Measurements from ENCODE around the gene TJP2.

The TJP2 gene

DNA sequence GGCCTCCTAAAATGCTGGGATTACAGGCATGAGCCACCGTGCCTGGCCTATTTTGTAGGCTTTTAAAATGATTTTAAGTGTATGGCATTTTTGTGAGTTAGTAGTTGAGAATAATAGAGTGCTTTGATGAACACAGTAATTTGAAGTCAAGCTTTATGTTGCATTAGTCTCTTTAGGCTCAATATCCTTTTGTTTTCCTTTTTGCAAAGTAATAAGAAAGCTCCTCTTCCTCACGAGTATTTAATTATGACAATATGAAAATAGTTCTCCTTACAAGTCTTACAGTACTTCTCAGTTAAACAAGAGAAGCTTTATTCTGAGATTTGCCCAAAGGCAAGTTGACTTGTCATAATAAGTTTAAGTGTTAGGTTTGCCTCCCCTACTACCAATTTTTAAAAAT lies 69.0 kb downstream of the TJP2 start:
- H3K27ac ChIP-seq (ENCODE audit: low read depth in 2 of 2, low read length in 2 of 2): no peak overlapping the region
- H3K4me1 ChIP-seq (ENCODE audit: control insufficient read depth in 2 of 2, insufficient read depth in 2 of 2, low read length in 2 of 2): no peaks in the 10 kb centered on the region
- H3K36me3 ChIP-seq (ENCODE audit: control insufficient read depth in 2 of 2, insufficient read depth in 2 of 2, low read length in 2 of 2): peaks cover 43 to 44% of the 10 kb centered on the region in 2 donors
- H3K9ac ChIP-seq (ENCODE audit: low read depth in 1 of 2, low read length in 2 of 2): no peak overlapping the region
- no peak overlapping the region for H3K4me3 ChIP-seq (ENCODE audit: low read length in 2 of 2)
- no peaks in the 10 kb centered on the region for H3K9me3 ChIP-seq (ENCODE audit: control insufficient read depth in 2 of 2, low read length in 2 of 2)
- H3K27me3 ChIP-seq (ENCODE audit: control insufficient read depth in 2 of 2, insufficient read depth in 2 of 2, low read length in 2 of 2): no peaks in the 10 kb centered on the region

DNA sequence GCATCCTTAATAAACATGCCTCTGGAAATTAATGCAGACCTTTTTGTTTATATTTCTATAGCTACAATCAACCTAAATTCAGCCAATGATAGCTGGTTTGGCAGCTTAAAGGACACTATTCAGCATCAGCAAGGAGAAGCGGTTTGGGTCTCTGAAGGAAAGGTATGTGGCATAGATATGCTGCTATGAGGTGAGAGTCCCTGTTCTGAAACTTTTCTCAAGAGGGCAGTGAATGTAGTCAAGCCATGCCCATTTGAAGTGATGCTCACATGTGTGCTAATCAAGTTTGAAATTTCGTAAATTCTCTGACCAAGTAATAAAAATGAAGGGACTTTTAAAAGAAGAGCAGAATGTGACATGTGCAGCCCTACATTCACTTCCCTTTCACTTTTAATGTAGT lies 72.6 kb downstream of the TJP2 start:
- H3K27ac ChIP-seq (ENCODE audit: low read depth in 2 of 2, low read length in 2 of 2): no peak overlapping the region
- H3K4me3 ChIP-seq (ENCODE audit: low read length in 2 of 2): no peak overlapping the region
- no peak overlapping the region for H3K9ac ChIP-seq (ENCODE audit: low read depth in 1 of 2, low read length in 2 of 2)
- H3K4me1 ChIP-seq (ENCODE audit: control insufficient read depth in 2 of 2, insufficient read depth in 2 of 2, low read length in 2 of 2): no peaks in the 10 kb centered on the region
- H3K9me3 ChIP-seq (ENCODE audit: control insufficient read depth in 2 of 2, low read length in 2 of 2): no peaks in the 10 kb centered on the region
- H3K36me3 ChIP-seq (ENCODE audit: control insufficient read depth in 2 of 2, insufficient read depth in 2 of 2, low read length in 2 of 2): peaks cover 43 to 49% of the 10 kb centered on the region in 2 donors
- no peaks in the 10 kb centered on the region for H3K27me3 ChIP-seq (ENCODE audit: control insufficient read depth in 2 of 2, insufficient read depth in 2 of 2, low read length in 2 of 2)

DNA sequence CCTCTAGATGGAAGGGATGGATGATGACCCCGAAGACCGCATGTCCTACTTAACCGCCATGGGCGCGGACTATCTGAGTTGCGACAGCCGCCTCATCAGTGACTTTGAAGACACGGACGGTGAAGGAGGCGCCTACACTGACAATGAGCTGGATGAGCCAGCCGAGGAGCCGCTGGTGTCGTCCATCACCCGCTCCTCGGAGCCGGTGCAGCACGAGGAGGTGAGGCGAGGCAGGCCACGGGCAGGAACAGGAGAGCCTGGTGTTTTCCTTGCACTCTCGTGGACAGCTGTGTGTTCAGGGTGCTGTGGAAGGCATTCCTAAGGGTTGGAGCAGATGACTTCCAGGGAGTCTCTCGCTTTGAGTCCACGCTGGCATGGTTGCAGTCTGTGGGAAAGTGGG lies 73.9 kb downstream of the TJP2 start:
- Histone ChIP-seq H3K27ac (ENCODE audit: low read depth in 2 of 2, low read length in 2 of 2) (no peak overlapping the region), H3K9ac (ENCODE audit: low read depth in 1 of 2, low read length in 2 of 2) (no peak overlapping the region), H3K9me3 (ENCODE audit: control insufficient read depth in 2 of 2, low read length in 2 of 2) (no peaks in the 10 kb centered on the region), H3K4me3 (ENCODE audit: low read length in 2 of 2) (no peak overlapping the region), H3K36me3 (ENCODE audit: control insufficient read depth in 2 of 2, insufficient read depth in 2 of 2, low read length in 2 of 2) (peaks cover 50 to 52% of the 10 kb centered on the region in 2 donors), H3K27me3 (ENCODE audit: control insufficient read depth in 2 of 2, insufficient read depth in 2 of 2, low read length in 2 of 2) (no peaks in the 10 kb centered on the region), H3K4me1 (ENCODE audit: control insufficient read depth in 2 of 2, insufficient read depth in 2 of 2, low read length in 2 of 2) (no peaks in the 10 kb centered on the region)

DNA sequence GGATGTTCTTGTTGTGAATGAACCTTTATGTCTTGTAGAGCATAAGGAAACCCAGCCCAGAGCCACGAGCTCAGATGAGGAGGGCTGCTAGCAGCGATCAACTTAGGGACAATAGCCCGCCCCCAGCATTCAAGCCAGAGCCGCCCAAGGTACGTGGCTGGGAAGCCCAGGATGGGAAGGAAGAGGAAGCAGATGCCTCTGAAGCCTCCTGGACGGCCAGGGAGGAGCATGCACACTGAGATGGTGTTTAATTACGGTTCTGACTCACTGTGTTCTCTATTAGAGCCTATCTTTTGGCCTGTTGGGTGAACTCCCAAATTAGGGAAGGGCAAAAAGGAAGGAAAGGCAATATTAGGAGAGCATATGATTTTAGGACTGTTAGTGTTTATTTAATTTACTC lies 75.3 kb downstream of the TJP2 start:
- H3K27ac ChIP-seq (ENCODE audit: low read depth in 2 of 2, low read length in 2 of 2): no peak overlapping the region
- H3K4me1 ChIP-seq (ENCODE audit: control insufficient read depth in 2 of 2, insufficient read depth in 2 of 2, low read length in 2 of 2): no peaks in the 10 kb centered on the region
- no peaks in the 10 kb centered on the region for H3K27me3 ChIP-seq (ENCODE audit: control insufficient read depth in 2 of 2, insufficient read depth in 2 of 2, low read length in 2 of 2)
- no peak overlapping the region for H3K4me3 ChIP-seq (ENCODE audit: low read length in 2 of 2)
- H3K36me3 ChIP-seq (ENCODE audit: control insufficient read depth in 2 of 2, insufficient read depth in 2 of 2, low read length in 2 of 2): peaks cover 62 to 64% of the 10 kb centered on the region in 2 donors
- no peak overlapping the region for H3K9ac ChIP-seq (ENCODE audit: low read depth in 1 of 2, low read length in 2 of 2)
- no peaks in the 10 kb centered on the region for H3K9me3 ChIP-seq (ENCODE audit: control insufficient read depth in 2 of 2, low read length in 2 of 2)

DNA sequence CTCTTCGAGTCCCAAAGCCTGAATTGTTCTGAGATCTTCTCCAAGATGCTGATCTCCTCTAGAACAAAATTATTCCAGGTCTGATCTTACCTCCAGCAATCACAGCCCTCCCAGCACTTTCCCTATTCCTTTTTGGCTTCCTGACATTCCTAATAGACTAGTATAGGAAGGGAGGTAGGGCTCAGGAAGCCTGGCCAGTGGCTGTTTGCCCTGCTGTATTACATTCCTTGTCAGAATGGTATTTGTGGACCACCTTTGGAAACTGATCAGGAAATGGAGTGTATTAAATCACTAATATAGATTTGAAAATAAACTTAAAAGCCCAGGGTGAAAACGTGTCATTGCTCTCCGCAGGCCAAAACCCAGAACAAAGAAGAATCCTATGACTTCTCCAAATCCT lies 76.6 kb downstream of the TJP2 start:
- Histone ChIP-seq H3K27ac (ENCODE audit: low read depth in 2 of 2, low read length in 2 of 2) (no peak overlapping the region), H3K4me3 (ENCODE audit: low read length in 2 of 2) (no peak overlapping the region), H3K27me3 (ENCODE audit: control insufficient read depth in 2 of 2, insufficient read depth in 2 of 2, low read length in 2 of 2) (no peaks in the 10 kb centered on the region), H3K36me3 (ENCODE audit: control insufficient read depth in 2 of 2, insufficient read depth in 2 of 2, low read length in 2 of 2) (peaks cover 62 to 69% of the 10 kb centered on the region in 2 donors), H3K9me3 (ENCODE audit: control insufficient read depth in 2 of 2, low read length in 2 of 2) (no peaks in the 10 kb centered on the region), H3K4me1 (ENCODE audit: control insufficient read depth in 2 of 2, insufficient read depth in 2 of 2, low read length in 2 of 2) (no peaks in the 10 kb centered on the region), H3K9ac (ENCODE audit: low read depth in 1 of 2, low read length in 2 of 2) (no peak overlapping the region)

DNA sequence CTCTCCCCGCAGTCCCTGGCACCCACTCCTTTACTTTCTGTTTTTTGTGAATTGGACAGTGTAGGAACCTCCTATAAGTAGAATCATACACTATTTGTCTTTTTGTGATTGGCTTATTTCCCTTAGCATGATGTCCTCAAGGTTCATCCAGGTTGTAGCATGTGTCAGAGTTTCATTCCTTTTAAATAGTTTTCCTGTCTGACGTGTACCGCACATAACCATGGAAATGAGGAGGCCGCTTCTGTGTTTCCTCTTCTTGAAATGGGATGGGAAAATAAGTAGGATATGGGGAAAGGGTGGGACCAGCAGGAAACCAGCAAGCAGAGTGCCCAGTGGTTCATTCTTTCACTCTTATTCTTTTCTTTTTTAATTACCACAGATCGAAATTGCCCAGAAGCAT lies 78.4 kb downstream of the TJP2 start:
- Histone ChIP-seq H3K27ac (ENCODE audit: low read depth in 2 of 2, low read length in 2 of 2) (no peak overlapping the region), H3K36me3 (ENCODE audit: control insufficient read depth in 2 of 2, insufficient read depth in 2 of 2, low read length in 2 of 2) (peaks cover 51 to 61% of the 10 kb centered on the region in 2 donors), H3K4me1 (ENCODE audit: control insufficient read depth in 2 of 2, insufficient read depth in 2 of 2, low read length in 2 of 2) (no peaks in the 10 kb centered on the region)

DNA sequence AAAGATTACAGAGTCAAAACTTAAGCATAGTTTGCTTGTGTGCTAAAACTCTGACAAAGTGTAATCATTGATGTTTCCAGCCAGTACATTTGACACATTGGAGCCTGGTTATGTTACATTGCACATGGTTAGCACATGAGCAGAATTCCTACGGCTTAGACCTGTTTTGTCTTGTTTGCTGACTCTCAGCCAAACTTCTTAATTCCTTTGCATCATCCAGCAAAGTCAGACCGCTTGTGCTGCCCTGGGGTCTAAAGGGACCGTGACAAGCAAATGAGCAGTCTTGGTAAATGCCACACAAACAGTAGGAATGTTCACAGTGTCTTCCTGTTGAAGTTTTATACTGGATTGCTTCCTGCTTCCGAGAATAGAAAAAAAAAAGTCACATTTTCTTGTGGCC lies 79.0 kb downstream of the TJP2 start:
- H3K27me3 ChIP-seq (ENCODE audit: control insufficient read depth in 2 of 2, insufficient read depth in 2 of 2, low read length in 2 of 2): no peaks in the 10 kb centered on the region
- no peak overlapping the region for H3K27ac ChIP-seq (ENCODE audit: low read depth in 2 of 2, low read length in 2 of 2)
- peaks cover 44 to 54% of the 10 kb centered on the region in 2 donors for H3K36me3 ChIP-seq (ENCODE audit: control insufficient read depth in 2 of 2, insufficient read depth in 2 of 2, low read length in 2 of 2)
- H3K4me3 ChIP-seq (ENCODE audit: low read length in 2 of 2): no peak overlapping the region
- H3K4me1 ChIP-seq (ENCODE audit: control insufficient read depth in 2 of 2, insufficient read depth in 2 of 2, low read length in 2 of 2): no peaks in the 10 kb centered on the region
- no peak overlapping the region for H3K9ac ChIP-seq (ENCODE audit: low read depth in 1 of 2, low read length in 2 of 2)
- no peaks in the 10 kb centered on the region for H3K9me3 ChIP-seq (ENCODE audit: control insufficient read depth in 2 of 2, low read length in 2 of 2)

More for the DNA sequence above, 78.4 kb downstream of the TJP2 start:
- no peak overlapping the region for H3K4me3 ChIP-seq (ENCODE audit: low read length in 2 of 2)
- no peak overlapping the region for H3K9ac ChIP-seq (ENCODE audit: low read depth in 1 of 2, low read length in 2 of 2)
- no peaks in the 10 kb centered on the region for H3K9me3 ChIP-seq (ENCODE audit: control insufficient read depth in 2 of 2, low read length in 2 of 2)
- H3K27me3 ChIP-seq (ENCODE audit: control insufficient read depth in 2 of 2, insufficient read depth in 2 of 2, low read length in 2 of 2): no peaks in the 10 kb centered on the region

DNA sequence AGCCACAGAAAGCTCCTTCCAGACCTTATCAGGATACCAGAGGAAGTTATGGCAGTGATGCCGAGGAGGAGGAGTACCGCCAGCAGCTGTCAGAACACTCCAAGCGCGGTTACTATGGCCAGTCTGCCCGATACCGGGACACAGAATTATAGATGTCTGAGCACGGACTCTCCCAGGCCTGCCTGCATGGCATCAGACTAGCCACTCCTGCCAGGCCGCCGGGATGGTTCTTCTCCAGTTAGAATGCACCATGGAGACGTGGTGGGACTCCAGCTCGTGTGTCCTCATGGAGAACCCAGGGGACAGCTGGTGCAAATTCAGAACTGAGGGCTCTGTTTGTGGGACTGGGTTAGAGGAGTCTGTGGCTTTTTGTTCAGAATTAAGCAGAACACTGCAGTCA lies 80.1 kb downstream of the TJP2 start:
- Histone ChIP-seq H3K9ac (ENCODE audit: low read depth in 1 of 2, low read length in 2 of 2) (no peak overlapping the region), H3K9me3 (ENCODE audit: control insufficient read depth in 2 of 2, low read length in 2 of 2) (no peaks in the 10 kb centered on the region), H3K27ac (ENCODE audit: low read depth in 2 of 2, low read length in 2 of 2) (no peak overlapping the region), H3K36me3 (ENCODE audit: control insufficient read depth in 2 of 2, insufficient read depth in 2 of 2, low read length in 2 of 2) (peaks cover 39 to 45% of the 10 kb centered on the region in 2 donors), H3K4me1 (ENCODE audit: control insufficient read depth in 2 of 2, insufficient read depth in 2 of 2, low read length in 2 of 2) (no peaks in the 10 kb centered on the region), H3K4me3 (ENCODE audit: low read length in 2 of 2) (no peak overlapping the region), H3K27me3 (ENCODE audit: control insufficient read depth in 2 of 2, insufficient read depth in 2 of 2, low read length in 2 of 2) (no peaks in the 10 kb centered on the region)

DNA sequence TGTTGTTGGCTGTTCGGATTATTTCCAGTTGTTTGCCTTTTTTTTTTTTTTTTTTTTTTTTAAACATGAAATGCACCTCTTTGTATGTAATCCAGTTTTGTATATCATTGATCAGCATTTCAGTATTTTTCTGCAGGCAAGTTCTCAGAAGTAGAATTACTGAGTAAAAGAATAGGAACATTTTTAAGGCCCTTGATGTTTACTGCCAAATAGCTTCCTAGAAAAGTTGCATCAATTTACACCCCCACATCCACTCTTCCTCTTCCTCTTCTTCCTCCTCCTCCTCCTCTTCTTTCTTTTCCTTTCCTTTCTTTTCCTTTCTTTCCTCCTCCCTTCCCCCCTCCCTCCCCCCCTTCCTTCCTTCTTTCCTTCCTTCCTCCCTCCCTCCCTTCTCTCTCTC lies 81.5 kb downstream of the TJP2 start:
- H3K27me3 ChIP-seq (ENCODE audit: control insufficient read depth in 2 of 2, insufficient read depth in 2 of 2, low read length in 2 of 2): no peaks in the 10 kb centered on the region
- H3K9me3 ChIP-seq (ENCODE audit: control insufficient read depth in 2 of 2, low read length in 2 of 2): no peaks in the 10 kb centered on the region
- peaks cover 32 to 36% of the 10 kb centered on the region in 2 donors for H3K36me3 ChIP-seq (ENCODE audit: control insufficient read depth in 2 of 2, insufficient read depth in 2 of 2, low read length in 2 of 2)
- no peak overlapping the region for H3K4me3 ChIP-seq (ENCODE audit: low read length in 2 of 2)
- H3K27ac ChIP-seq (ENCODE audit: low read depth in 2 of 2, low read length in 2 of 2): no peak overlapping the region
- no peak overlapping the region for H3K9ac ChIP-seq (ENCODE audit: low read depth in 1 of 2, low read length in 2 of 2)
- H3K4me1 ChIP-seq (ENCODE audit: control insufficient read depth in 2 of 2, insufficient read depth in 2 of 2, low read length in 2 of 2): no peaks in the 10 kb centered on the region

DNA sequence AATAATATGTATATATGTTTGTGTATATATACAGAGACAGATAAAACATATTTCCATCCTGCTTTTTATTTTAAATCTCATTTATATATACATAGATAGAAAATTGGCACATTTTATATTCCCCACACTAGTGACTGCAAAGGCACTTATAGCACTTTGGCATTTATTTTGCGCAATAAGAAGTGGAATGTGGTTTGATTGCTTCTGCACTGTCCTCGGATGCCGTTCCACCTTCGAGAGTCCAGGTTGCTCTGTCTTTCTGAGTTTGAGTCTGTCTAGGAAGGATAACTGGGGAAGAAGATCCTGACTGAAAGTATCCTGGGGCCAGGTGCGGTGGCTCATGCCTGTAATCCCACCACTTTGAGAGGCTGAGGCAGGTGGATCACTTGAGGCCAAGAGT lies 84.5 kb downstream of the TJP2 start:
- Histone ChIP-seq H3K27me3 (ENCODE audit: control insufficient read depth in 2 of 2, insufficient read depth in 2 of 2, low read length in 2 of 2) (no peaks in the 10 kb centered on the region), H3K36me3 (ENCODE audit: control insufficient read depth in 2 of 2, insufficient read depth in 2 of 2, low read length in 2 of 2) (peaks cover 10 to 13% of the 10 kb centered on the region in 2 donors), H3K27ac (ENCODE audit: low read depth in 2 of 2, low read length in 2 of 2) (no peak overlapping the region)

DNA sequence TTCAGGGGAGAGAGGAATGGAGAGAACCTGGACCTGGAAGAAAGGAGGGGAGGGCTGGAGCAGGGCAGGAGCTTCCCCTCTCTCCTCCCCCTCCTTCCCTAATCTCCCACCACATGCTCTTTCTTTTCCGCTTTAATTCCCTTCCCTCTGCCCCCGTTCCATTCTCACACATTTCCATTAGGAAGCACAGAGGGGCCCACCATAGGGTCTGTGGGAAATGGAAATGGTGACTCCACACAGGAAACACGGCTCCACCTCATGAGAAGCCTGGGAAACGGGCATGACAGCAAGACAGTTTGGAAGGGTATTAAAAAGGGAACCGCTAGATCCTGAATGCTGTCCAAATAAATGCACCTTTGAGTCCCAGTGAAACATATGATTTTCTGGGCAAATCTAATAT lies 86.1 kb downstream of the TJP2 start:
- Histone ChIP-seq H3K27ac (ENCODE audit: low read depth in 2 of 2, low read length in 2 of 2) (no peak overlapping the region), H3K9me3 (ENCODE audit: control insufficient read depth in 2 of 2, low read length in 2 of 2) (no peaks in the 10 kb centered on the region), H3K36me3 (ENCODE audit: control insufficient read depth in 2 of 2, insufficient read depth in 2 of 2, low read length in 2 of 2) (no peaks in the 10 kb centered on the region), H3K9ac (ENCODE audit: low read depth in 1 of 2, low read length in 2 of 2) (no peak overlapping the region), H3K27me3 (ENCODE audit: control insufficient read depth in 2 of 2, insufficient read depth in 2 of 2, low read length in 2 of 2) (no peaks in the 10 kb centered on the region), H3K4me3 (ENCODE audit: low read length in 2 of 2) (no peak overlapping the region), H3K4me1 (ENCODE audit: control insufficient read depth in 2 of 2, insufficient read depth in 2 of 2, low read length in 2 of 2) (no peaks in the 10 kb centered on the region)

More for the DNA sequence above, 84.5 kb downstream of the TJP2 start:
- Histone ChIP-seq H3K9ac (ENCODE audit: low read depth in 1 of 2, low read length in 2 of 2) (no peak overlapping the region), H3K4me3 (ENCODE audit: low read length in 2 of 2) (no peak overlapping the region), H3K9me3 (ENCODE audit: control insufficient read depth in 2 of 2, low read length in 2 of 2) (no peaks in the 10 kb centered on the region), H3K4me1 (ENCODE audit: control insufficient read depth in 2 of 2, insufficient read depth in 2 of 2, low read length in 2 of 2) (no peaks in the 10 kb centered on the region)

Measured in mucosa of rectum (tissue), 2 donors.